ENCODE results near the gene SYT1.

DNA sequence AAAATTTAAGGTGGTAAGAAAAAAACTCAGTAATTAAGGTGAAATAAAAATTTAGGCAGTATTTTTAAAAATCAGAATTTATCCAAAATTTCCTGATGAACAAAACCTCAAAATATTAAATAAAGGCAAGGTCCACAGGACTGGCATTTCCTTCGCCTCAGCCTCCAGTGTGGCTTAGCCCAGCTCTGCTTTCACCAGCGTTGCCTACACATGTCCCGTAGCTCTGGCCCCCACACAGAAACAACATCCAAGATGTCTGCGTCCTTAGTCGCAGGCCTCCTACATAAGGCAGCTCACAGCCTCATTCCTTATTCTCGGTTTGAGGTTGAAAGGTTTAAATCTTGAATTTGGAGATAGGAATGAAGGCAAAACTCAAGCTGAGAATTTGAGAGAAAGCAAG lies 274.3 kb downstream of the SYT1 start:
- TF ChIP-seq POLR2AphosphoS5 (IDR thresholded peaks at IDR 0.05; ENCODE audit: borderline replicate concordance, low read depth, low read length) (no peak), EZH2 (IDR thresholded peaks at IDR 0.05) (no peak)
